HUES48 (cell line): Measurements from ENCODE around the gene TYSND1.
"Not testable (repeated sequence)": the region's sequence is repeated elsewhere in the genome, so short reads cannot be mapped to it uniquely, and the experiment has no call there.

Source experiments
- H3K27ac ChIP-seq: one replicate; pipeline ENCODE4 v1.7.0; 2013; ENCODE audit warnings: low read depth, low read length, inconsistent platforms
- H3K27me3 ChIP-seq: 2 replicates; pipeline ENCODE4 v1.6.1; 2013; ENCODE audit warnings: mild to moderate bottlenecking, low read length; ENCODE audit not compliant: control insufficient read depth, insufficient read depth
- H3K36me3 ChIP-seq: 2 replicates; pipeline ENCODE4 v1.6.1; 2013; ENCODE audit warnings: low read length; ENCODE audit not compliant: control insufficient read depth, insufficient read depth
- H3K4me1 ChIP-seq: 2 replicates; pipeline ENCODE4 v1.6.1; 2013; ENCODE audit warnings: mild to moderate bottlenecking, low read length; ENCODE audit not compliant: control insufficient read depth, insufficient read depth
- H3K4me3 ChIP-seq: 2 replicates; pipeline ENCODE4 v1.5.1; 2013; ENCODE audit warnings: mild to moderate bottlenecking, low read depth, low read length
- H3K9ac ChIP-seq: 2 replicates; pipeline ENCODE4 v1.6.1; 2013; ENCODE audit warnings: mild to moderate bottlenecking, low read depth, low read length, moderate library complexity
- H3K9me3 ChIP-seq: 2 replicates; pipeline ENCODE4 v1.6.1; 2013; ENCODE audit warnings: low read length; ENCODE audit not compliant: control insufficient read depth, insufficient read depth

The TYSND1 gene

GRCh38 chr10:70132098-70133029 lies 14.1 kb downstream of the TYSND1 start, which contains the start of gene AIFM2:
Gene AIFM2 (minus strand): TSS chr10:70132825. CDS start chr10:70124084, 8,741 bp downstream.
- peak within 1 kb of the TSS; percentile 59 for H3K27ac ChIP-seq
- H3K9me3 ChIP-seq, result no peaks in the 10 kb centered on the region
- peaks cover 4% of the 10 kb centered on the region; the same call in 1 of the 2 replicates for H3K4me1 ChIP-seq
- H3K27me3 ChIP-seq, result peaks cover 14% of the 10 kb centered on the region
- no peaks in the 10 kb centered on the region for H3K36me3 ChIP-seq
- H3K4me3 ChIP-seq, result peak within 1 kb of the TSS; percentile 74
- H3K9ac ChIP-seq, result peak within 1 kb of the TSS; percentile 77

- H3K4me1 ChIP-seq, result peaks cover 4% of the 10 kb centered on the region; the same call in 1 of the 2 replicates
- H3K9ac ChIP-seq, result no peak overlapping the region
- no peaks in the 10 kb centered on the region for H3K9me3 ChIP-seq
- no peak overlapping the region for H3K27ac ChIP-seq
- H3K4me3 ChIP-seq, result peak overlapping the region; percentile 74; the same call in 1 of the 2 replicates
- no peaks in the 10 kb centered on the region for H3K36me3 ChIP-seq
- H3K27me3 ChIP-seq, result peaks cover 14% of the 10 kb centered on the region
Observed at GRCh38 chr10:70131560-70131937, 15.0 kb downstream of the TYSND1 start.

GRCh38 chr10:70130878-70131559 lies 15.5 kb downstream of the TYSND1 start:
- Histone ChIP-seq H3K9me3 (no peaks in the 10 kb centered on the region), H3K27me3 (peaks cover 14% of the 10 kb centered on the region), H3K4me3 (no peak overlapping the region), H3K9ac (no peak overlapping the region), H3K36me3 (no peaks in the 10 kb centered on the region), H3K27ac (no peak overlapping the region), H3K4me1 (peaks cover 4% of the 10 kb centered on the region; the same call in 1 of the 2 replicates)

GRCh38 chr10:70126700-70127395 lies 19.7 kb downstream of the TYSND1 start:
- H3K27ac ChIP-seq, result no peak overlapping the region
- no peak overlapping the region for H3K9ac ChIP-seq
- no peaks in the 10 kb centered on the region for H3K4me1 ChIP-seq
- H3K4me3 ChIP-seq, result no peak overlapping the region
- peaks cover 8% of the 10 kb centered on the region for H3K27me3 ChIP-seq
- H3K36me3 ChIP-seq, result no peaks in the 10 kb centered on the region
- H3K9me3 ChIP-seq, result no peaks in the 10 kb centered on the region

GRCh38 chr10:70125918-70126552 lies 20.5 kb downstream of the TYSND1 start:
- Histone ChIP-seq H3K27me3 (no peaks in the 10 kb centered on the region), H3K36me3 (no peaks in the 10 kb centered on the region), H3K4me1 (no peaks in the 10 kb centered on the region), H3K4me3 (no peak overlapping the region), H3K9ac (no peak overlapping the region), H3K9me3 (no peaks in the 10 kb centered on the region), H3K27ac (no peak overlapping the region)

- Histone ChIP-seq H3K4me1 (no peaks in the 10 kb centered on the region), H3K36me3 (no peaks in the 10 kb centered on the region), H3K4me3 (no peak overlapping the region), H3K27ac (no peak overlapping the region), H3K27me3 (no peaks in the 10 kb centered on the region), H3K9ac (no peak overlapping the region), H3K9me3 (no peaks in the 10 kb centered on the region)
Observed at GRCh38 chr10:70124918-70125317, 21.6 kb downstream of the TYSND1 start.

GRCh38 chr10:70124415-70124814 lies 22.1 kb downstream of the TYSND1 start:
- Histone ChIP-seq H3K9me3 (no peaks in the 10 kb centered on the region), H3K27ac (no peak overlapping the region), H3K27me3 (no peaks in the 10 kb centered on the region), H3K9ac (no peak overlapping the region), H3K36me3 (no peaks in the 10 kb centered on the region), H3K4me3 (no peak overlapping the region), H3K4me1 (no peaks in the 10 kb centered on the region)

- Histone ChIP-seq H3K27me3 (no peaks in the 10 kb centered on the region), H3K9me3 (no peaks in the 10 kb centered on the region), H3K36me3 (no peaks in the 10 kb centered on the region), H3K27ac (no peak overlapping the region), H3K4me1 (no peaks in the 10 kb centered on the region), H3K9ac (no peak overlapping the region), H3K4me3 (no peak overlapping the region)
Observed at GRCh38 chr10:70123817-70124216, 22.7 kb downstream of the TYSND1 start.

GRCh38 chr10:70123166-70123565 lies 23.3 kb downstream of the TYSND1 start:
- not testable (repeated sequence) for H3K9ac ChIP-seq, H3K36me3 ChIP-seq, H3K4me1 ChIP-seq

GRCh38 chr10:70122742-70123141 lies 23.8 kb downstream of the TYSND1 start:
- Histone ChIP-seq H3K4me3 (no peak overlapping the region), H3K9ac (no peak overlapping the region), H3K27me3 (no peaks in the 10 kb centered on the region), H3K36me3 (no peaks in the 10 kb centered on the region), H3K4me1 (no peaks in the 10 kb centered on the region), H3K9me3 (no peaks in the 10 kb centered on the region), H3K27ac (no peak overlapping the region)

More at GRCh38 chr10:70123166-70123565, 23.3 kb downstream of the TYSND1 start:
- not testable (repeated sequence) for H3K27me3 ChIP-seq, H3K4me3 ChIP-seq, H3K27ac ChIP-seq, H3K9me3 ChIP-seq
